LNCaP clone FGC (cell line): Measurements from ENCODE around the gene PDGFRB.

Source experiments
- DNase-seq: peaks from one replicate; pipeline ENCODE4 v3.0.0-alpha.2; 2011; ENCODE audit warnings: low read depth
- H3K4me3 ChIP-seq: 2 replicates; pipeline ENCODE4 v1.5.1; 2011; ENCODE audit warnings: mild to moderate bottlenecking, low read depth, low read length, control low read depth
- CTCF ChIP-seq: IDR thresholded peaks from 2 replicates; pipeline ENCODE4 v1.5.1; 2012; ENCODE audit warnings: mild to moderate bottlenecking; ENCODE audit not compliant: control insufficient read depth, insufficient read depth; ENCODE audit errors: extremely low read depth

Gene PDGFRB

GRCh38 chr5:150142185-150142958 is 13.3 kb downstream of the PDGFRB start:
- DNase-seq: no peak
- H3K4me3 ChIP-seq: no peak overlapping the region
- no peak for TF ChIP-seq CTCF

- DNase-seq: no peak
- no peak for TF ChIP-seq CTCF
- no peak overlapping the region for H3K4me3 ChIP-seq
Measured at GRCh38 chr5:150141544-150142184, 14.0 kb downstream of the PDGFRB start.

GRCh38 chr5:150140830-150141229 is 14.8 kb downstream of the PDGFRB start:
- no peak overlapping the region for H3K4me3 ChIP-seq
- DNase-seq: no peak
- TF ChIP-seq CTCF: no peak

GRCh38 chr5:150139334-150139733 is 16.3 kb downstream of the PDGFRB start:
- DNase-seq: no peak
- TF ChIP-seq CTCF: no peak
- H3K4me3 ChIP-seq: no peak overlapping the region

GRCh38 chr5:150138551-150139265 is 16.9 kb downstream of the PDGFRB start:
- no peak for TF ChIP-seq CTCF
- no peak overlapping the region for H3K4me3 ChIP-seq
- no peak for DNase-seq

GRCh38 chr5:150137997-150138396 is 17.6 kb downstream of the PDGFRB start:
- H3K4me3 ChIP-seq: no peak overlapping the region

More at GRCh38 chr5:150137997-150138396, 17.6 kb downstream of the PDGFRB start:
- TF ChIP-seq CTCF: no peak
- no peak for DNase-seq
